CD14-positive monocyte (primary cell): ENCODE measurements around the gene RRAD. TPM values are rescaled to one million over a fixed set of nuclear protein-coding genes. Genes with fewer than 3 reads are reported as not detected.

Experiments used
- DNase-seq, 3 donors: peaks; one replicate each; pipeline ENCODE4 v3.0.0-alpha.2; 2011 to 2022
- H2AFZ ChIP-seq: 2 replicates; pipeline ENCODE4 v1.6.0; 2012; ENCODE audit warnings: mild to moderate bottlenecking, low read depth, low read length, inconsistent platforms; ENCODE audit not compliant: insufficient read depth, poor library complexity, severe bottlenecking
- H3K27ac ChIP-seq, 2 donors: 1 replicate in 1 of 2; 2 replicates in 1 of 2; pipeline ENCODE4 v1.5.1; 2012 to 2013; ENCODE audit warnings: low read length in 2 of 2, control low read depth in 1 of 2, inconsistent platforms in 1 of 2, low read depth in 1 of 2, mild to moderate bottlenecking in 1 of 2
- H3K27me3 ChIP-seq, 2 donors: one replicate each; pipeline versions ENCODE4 v1.6.0 to v1.6.1; 2011 to 2013; ENCODE audit warnings: low read length in 2 of 2; ENCODE audit not compliant: control insufficient read depth in 2 of 2, insufficient read depth in 2 of 2
- H3K36me3 ChIP-seq, 2 donors: replicated peaks in 1 of 2; 1 replicate in 1 of 2; 2 replicates in 1 of 2; pipeline versions ENCODE4 v1.5.1 to v1.6.1; 2012 to 2013; ENCODE audit warnings: low read length in 2 of 2, control low read depth in 1 of 2, inconsistent platforms in 1 of 2, mild to moderate bottlenecking in 1 of 2; ENCODE audit not compliant: insufficient read depth in 2 of 2, control insufficient read depth in 1 of 2
- H3K4me1 ChIP-seq, 2 donors: 1 replicate in 1 of 2; 2 replicates in 1 of 2; pipeline versions ENCODE4 v1.5.1 to v1.6.1; 2012 to 2013; ENCODE audit warnings: low read length in 2 of 2, control low read depth in 1 of 2, inconsistent platforms in 1 of 2, mild to moderate bottlenecking in 1 of 2, moderate library complexity in 1 of 2; ENCODE audit not compliant: insufficient read depth in 2 of 2, control insufficient read depth in 1 of 2
- H3K4me2 ChIP-seq: replicated peaks from 2 replicates; pipeline ENCODE3; 2012; ENCODE audit warnings: low read length, moderate library complexity, mild to moderate bottlenecking; ENCODE audit not compliant: poor library complexity, severe bottlenecking; ENCODE audit errors: extremely low read depth
- H3K4me3 ChIP-seq, 3 experiments: fragments of 200-600 bp in 1 of 3; sonication (generic) in 1 of 3; replicated peaks in 1 of 3; 1 replicate in 2 of 3; 2 replicates in 1 of 3; pipeline ENCODE4 v1.5.1; 2011 to 2013; ENCODE audit warnings: low read length in 3 of 3, mild to moderate bottlenecking in 3 of 3, control low read depth in 2 of 3, low read depth in 2 of 3, inconsistent platforms in 1 of 3, moderate library complexity in 1 of 3
- H3K79me2 ChIP-seq: 2 replicates; pipeline ENCODE4 v1.6.0; 2012; ENCODE audit warnings: mild to moderate bottlenecking, control low read depth, inconsistent platforms, low read length, moderate library complexity; ENCODE audit not compliant: insufficient read depth
- H3K9ac ChIP-seq: 2 replicates; pipeline ENCODE4 v1.6.0; 2017; ENCODE audit warnings: low read length, mild to moderate bottlenecking; ENCODE audit not compliant: insufficient read depth, poor library complexity, severe bottlenecking
- H3K9me3 ChIP-seq, 2 donors: replicated peaks in 1 of 2; 1 replicate in 1 of 2; 2 replicates in 1 of 2; pipeline versions ENCODE4 v1.5.1 to v1.6.1; 2012 to 2013; ENCODE audit warnings: low read length in 2 of 2, control low read depth in 1 of 2; ENCODE audit not compliant: control insufficient read depth in 1 of 2, insufficient read depth in 1 of 2
- H4K20me1 ChIP-seq: 2 replicates; pipeline ENCODE4 v1.6.0; 2012; ENCODE audit warnings: mild to moderate bottlenecking, low read length, control low read depth, moderate library complexity; ENCODE audit not compliant: insufficient read depth
- H3K27ac Mint-ChIP-seq, 7 donors: one replicate each; pipeline ENCODE4 v1.8.0; 2020; ENCODE audit warnings: mild to moderate bottlenecking in 7 of 7, mixed read lengths in 7 of 7, moderate library complexity in 6 of 7, inconsistent platforms in 2 of 7
- H3K27me3 Mint-ChIP-seq, 3 donors: one replicate each; pipeline ENCODE4 v1.8.0; 2021 to 2022; ENCODE audit warnings: low read depth in 3 of 3, mild to moderate bottlenecking in 3 of 3, mixed read lengths in 3 of 3, moderate library complexity in 3 of 3, inconsistent platforms in 1 of 3
- H3K36me3 Mint-ChIP-seq, 2 donors: one replicate each; pipeline ENCODE4 v1.8.0; 2020; ENCODE audit warnings: mixed read lengths in 2 of 2, inconsistent platforms in 1 of 2, mild to moderate bottlenecking in 1 of 2
- H3K4me1 Mint-ChIP-seq: one replicate; pipeline ENCODE4 v1.8.0; 2020; ENCODE audit warnings: mild to moderate bottlenecking, mixed read lengths
- H3K4me3 Mint-ChIP-seq, 2 donors: one replicate each; pipeline ENCODE4 v1.8.0; 2020; ENCODE audit warnings: mild to moderate bottlenecking in 2 of 2, mixed read lengths in 2 of 2, moderate library complexity in 1 of 2
- H3K9me3 Mint-ChIP-seq, 7 donors: one replicate each; pipeline ENCODE4 v1.8.0; 2020 to 2022; ENCODE audit warnings: mixed read lengths in 7 of 7, mild to moderate bottlenecking in 6 of 7, moderate library complexity in 6 of 7, inconsistent platforms in 2 of 7
- CTCF ChIP-seq: fragments of 200-600 bp; IDR thresholded peaks from one replicate; pipeline ENCODE4 v1.8.0; 2022; ENCODE audit warnings: antibody characterized with exemption, mild to moderate bottlenecking
- WGBS: methylation state at CpG from one replicate; pipeline ENCODE4 v1.1.5; 2013; ENCODE audit warnings: missing lambda C conversion rate; ENCODE audit not compliant: insufficient coverage; 5-methylcytosine and 5-hydroxymethylcytosine counted together
- intact Hi-C, 2 donors: fragments of 100-400 bp; cut with micrococcal nuclease; formaldehyde crosslinking; loops; one replicate each; pipeline versions ENCODE4 v1.15.0 to v1.15.1; 2023
- polyA plus RNA-seq, 3 donors: library from polyadenylated mRNA; depleted of rRNA in 1 of 3; unstranded in 2 of 3; stranded (reverse) in 1 of 3; fragments of 300-500 nt in 2 of 3; fragments of >200 nt in 1 of 3; fragmentation: Illumina TruSeq in 2 of 3; gene quantifications; 1 replicate in 2 of 3; 2 replicates in 1 of 3; pipeline ENCODE4 v1.2.3, GENCODE V29; 2012 to 2021

Gene RRAD
- polyA plus RNA-seq, 3 donors, result 0.42 to 1.9 (median 0.55) TPM

GRCh38 chr16:66915041-66915440 is 10.3 kb downstream of the RRAD start:
- H3K9me3 Mint-ChIP-seq, result no peaks in the 10 kb centered on the region
- Histone ChIP-seq H3K4me3 (no peak overlapping the region), H2AFZ (no peak overlapping the region), H3K9me3 (no peaks in the 10 kb centered on the region), H3K9ac (no peak overlapping the region), H3K79me2 (no peaks in the 10 kb centered on the region), H3K27ac (no peak overlapping the region), H3K36me3 (no peaks in the 10 kb centered on the region), H3K27me3 (peaks cover 0 to 8% of the 10 kb centered on the region in 2 donors), H4K20me1 (no peaks in the 10 kb centered on the region), H3K4me2 (no peak overlapping the region), H3K4me1 (no peaks in the 10 kb centered on the region)
- no peak for TF ChIP-seq CTCF
- no peaks in the 10 kb centered on the region for H3K4me1 Mint-ChIP-seq
- DNase-seq, result no peak
- no peaks in the 10 kb centered on the region for H3K36me3 Mint-ChIP-seq
- no peak overlapping the region for H3K27ac Mint-ChIP-seq
- H3K4me3 Mint-ChIP-seq, result no peak overlapping the region
- peaks cover 5 to 17% (median 10%) of the 10 kb centered on the region in 3 donors for H3K27me3 Mint-ChIP-seq
- intact Hi-C loops, result no loop called here
- WGBS, result 100% methylated on average over 1 of the region's 7 CpGs

- no peak overlapping the region for H3K9ac ChIP-seq
- no peaks in the 10 kb centered on the region for H3K4me1 ChIP-seq
These were observed 10.8 kb downstream of the RRAD start for GRCh38 chr16:66914541-66914940.

More at GRCh38 chr16:66914541-66914940, 10.8 kb downstream of the RRAD start:
- no peaks in the 10 kb centered on the region for H3K79me2 ChIP-seq
- DNase-seq, result no peak
- no peak overlapping the region for H3K27ac ChIP-seq
- Mint-ChIP-seq H3K4me1 (no peaks in the 10 kb centered on the region), H3K9me3 (no peaks in the 10 kb centered on the region), H3K4me3 (no peak overlapping the region), H3K27me3 (peaks cover 3 to 12% (median 8%) of the 10 kb centered on the region in 3 donors), H3K36me3 (no peaks in the 10 kb centered on the region), H3K27ac (no peak overlapping the region)
- no peaks in the 10 kb centered on the region for H3K9me3 ChIP-seq
- no peaks in the 10 kb centered on the region for H3K36me3 ChIP-seq
- no peak overlapping the region for H3K4me2 ChIP-seq
- intact Hi-C loops, result no loop called here
- H4K20me1 ChIP-seq, result no peaks in the 10 kb centered on the region
- H3K27me3 ChIP-seq, result peaks cover 0 to 4% of the 10 kb centered on the region in 2 donors
- no peak overlapping the region for H2AFZ ChIP-seq
- H3K4me3 ChIP-seq, result no peak overlapping the region
- WGBS, result 100% methylated on average over 4 of the region's 7 CpGs
- no peak for TF ChIP-seq CTCF
